GM21619 (cell line): ENCODE data around the gene HOOK2.

Experiments
- ATAC-seq: cut with Tn5 transposase; IDR thresholded peaks from one replicate; pipeline ENCODE4 v1.9.1; 2021; ENCODE audit not compliant: unreplicated experiment

The HOOK2 gene

GRCh38 chr19:12794196-12794941, 19.0 kb upstream of the HOOK2 start:
- ATAC-seq, result no peak

- peak; percentile 25 for ATAC-seq
These were observed 18.2 kb upstream of the HOOK2 start for GRCh38 chr19:12793290-12794195.

DNA sequence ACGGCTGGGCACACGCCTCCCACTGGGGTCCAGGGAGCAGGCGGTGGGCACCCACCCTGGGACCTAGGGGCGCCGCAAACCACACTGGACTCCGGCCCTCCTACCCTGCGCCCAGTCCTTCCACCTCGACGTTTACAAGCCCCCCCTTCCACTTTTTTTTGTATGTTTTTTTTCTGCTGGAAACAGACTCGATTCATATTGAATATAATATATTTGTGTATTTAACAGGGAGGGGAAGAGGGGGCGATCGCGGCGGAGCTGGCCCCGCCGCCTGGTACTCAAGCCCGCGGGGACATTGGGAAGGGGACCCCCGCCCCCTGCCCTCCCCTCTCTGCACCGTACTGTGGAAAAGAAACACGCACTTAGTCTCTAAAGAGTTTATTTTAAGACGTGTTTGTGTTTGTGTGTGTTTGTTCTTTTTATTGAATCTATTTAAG, 17.5 kb upstream of the HOOK2 start:
- no peak for ATAC-seq

GRCh38 chr19:12792051-12792852, 16.9 kb upstream of the HOOK2 start:
- ATAC-seq, result no peak

DNA sequence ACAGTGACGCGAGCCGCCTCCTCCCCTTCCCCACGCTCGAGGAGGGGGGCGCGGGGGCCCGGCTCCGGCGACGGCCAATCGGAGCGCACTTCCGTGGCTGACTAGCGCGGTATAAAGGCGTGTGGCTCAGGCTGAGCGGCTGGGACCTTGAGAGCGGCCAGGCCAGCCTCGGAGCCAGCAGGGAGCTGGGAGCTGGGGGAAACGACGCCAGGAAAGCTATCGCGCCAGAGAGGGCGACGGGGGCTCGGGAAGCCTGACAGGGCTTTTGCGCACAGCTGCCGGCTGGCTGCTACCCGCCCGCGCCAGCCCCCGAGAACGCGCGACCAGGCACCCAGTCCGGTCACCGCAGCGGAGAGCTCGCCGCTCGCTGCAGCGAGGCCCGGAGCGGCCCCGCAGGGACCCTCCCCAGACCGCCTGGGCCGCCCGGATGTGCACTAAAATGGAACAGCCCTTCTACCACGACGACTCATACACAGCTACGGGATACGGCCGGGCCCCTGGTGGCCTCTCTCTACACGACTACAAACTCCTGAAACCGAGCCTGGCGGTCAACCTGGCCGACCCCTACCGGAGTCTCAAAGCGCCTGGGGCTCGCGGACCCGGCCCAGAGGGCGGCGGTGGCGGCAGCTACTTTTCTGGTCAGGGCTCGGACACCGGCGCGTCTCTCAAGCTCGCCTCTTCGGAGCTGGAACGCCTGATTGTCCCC, 16.1 kb upstream of the HOOK2 start, which contains the start of gene JUNB:
Gene JUNB (plus strand): TSS at position 142 of the 706 bp plus-strand sequence. CDS start 286 bp downstream, at position 428.
- peak; percentile 29 for ATAC-seq

DNA sequence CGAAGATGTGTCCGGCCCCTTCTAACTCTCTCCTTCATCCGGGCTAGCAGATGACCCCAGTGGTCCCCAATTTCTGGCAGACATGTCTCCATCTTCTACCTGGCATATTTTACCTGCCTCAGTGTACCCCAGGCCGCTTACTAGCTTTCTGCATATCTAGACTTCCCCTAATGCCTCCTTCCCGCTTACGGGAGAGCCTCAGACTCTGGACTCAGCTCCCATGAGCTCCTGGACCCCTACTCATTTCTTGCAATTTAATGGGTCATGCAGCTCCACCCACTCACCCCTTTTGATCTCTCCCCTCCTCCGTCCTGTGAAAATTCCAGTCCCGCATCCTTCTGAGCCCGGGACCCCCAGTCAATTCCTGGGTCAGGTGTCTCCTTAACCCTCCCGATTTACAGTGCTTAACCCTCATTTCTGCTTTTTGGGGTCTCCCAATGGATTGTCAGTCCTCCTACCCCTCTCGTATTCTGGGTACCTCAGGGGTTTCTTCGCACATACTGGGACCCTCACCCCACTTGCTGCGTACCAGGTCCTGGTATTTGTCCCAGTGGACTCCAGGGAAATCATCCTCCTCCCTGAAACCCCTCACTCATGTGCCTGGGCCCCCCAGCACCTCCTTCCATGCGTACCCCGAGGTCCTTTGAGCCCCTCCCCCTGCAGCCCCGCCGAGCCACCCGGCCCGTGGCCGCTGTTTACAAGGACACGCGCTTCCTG, 15.4 kb upstream of the HOOK2 start:
- ATAC-seq, result no peak

DNA sequence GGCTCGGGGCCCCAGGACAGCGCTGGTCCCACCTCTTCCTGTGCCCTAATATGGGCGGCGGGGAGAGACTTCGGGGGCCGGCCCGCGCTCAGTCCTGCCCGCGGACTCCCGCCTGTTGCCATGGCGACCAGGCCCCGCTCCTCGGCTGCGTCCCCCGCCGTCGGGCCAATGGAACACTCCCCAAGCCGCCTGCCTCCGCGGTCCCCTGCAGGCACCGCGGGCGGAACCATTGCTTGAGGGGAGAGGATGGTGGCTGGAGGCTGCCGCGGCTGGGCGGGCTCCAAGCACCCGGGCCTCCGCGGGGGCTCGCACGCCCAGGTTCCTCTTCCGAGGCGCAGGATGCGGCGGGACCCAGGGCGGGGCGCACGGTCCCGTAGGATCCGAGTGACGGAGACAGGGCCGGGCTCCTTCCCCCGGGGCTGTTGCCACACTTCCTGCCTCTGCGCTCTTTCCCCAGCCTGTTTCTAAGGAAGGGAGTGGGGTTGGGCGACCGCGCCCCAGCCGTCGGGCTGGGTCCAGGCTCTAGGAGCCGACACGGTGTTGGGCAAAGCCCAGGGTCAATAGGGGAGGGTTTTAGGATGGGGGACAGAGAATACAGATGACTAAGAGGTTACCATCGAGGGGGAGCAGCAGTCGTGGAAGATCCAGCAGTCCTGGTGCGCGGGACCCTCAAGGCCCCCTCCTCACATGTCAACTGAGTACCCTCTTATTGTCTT, 14.7 kb upstream of the HOOK2 start:
- peak; percentile 29 for ATAC-seq

DNA sequence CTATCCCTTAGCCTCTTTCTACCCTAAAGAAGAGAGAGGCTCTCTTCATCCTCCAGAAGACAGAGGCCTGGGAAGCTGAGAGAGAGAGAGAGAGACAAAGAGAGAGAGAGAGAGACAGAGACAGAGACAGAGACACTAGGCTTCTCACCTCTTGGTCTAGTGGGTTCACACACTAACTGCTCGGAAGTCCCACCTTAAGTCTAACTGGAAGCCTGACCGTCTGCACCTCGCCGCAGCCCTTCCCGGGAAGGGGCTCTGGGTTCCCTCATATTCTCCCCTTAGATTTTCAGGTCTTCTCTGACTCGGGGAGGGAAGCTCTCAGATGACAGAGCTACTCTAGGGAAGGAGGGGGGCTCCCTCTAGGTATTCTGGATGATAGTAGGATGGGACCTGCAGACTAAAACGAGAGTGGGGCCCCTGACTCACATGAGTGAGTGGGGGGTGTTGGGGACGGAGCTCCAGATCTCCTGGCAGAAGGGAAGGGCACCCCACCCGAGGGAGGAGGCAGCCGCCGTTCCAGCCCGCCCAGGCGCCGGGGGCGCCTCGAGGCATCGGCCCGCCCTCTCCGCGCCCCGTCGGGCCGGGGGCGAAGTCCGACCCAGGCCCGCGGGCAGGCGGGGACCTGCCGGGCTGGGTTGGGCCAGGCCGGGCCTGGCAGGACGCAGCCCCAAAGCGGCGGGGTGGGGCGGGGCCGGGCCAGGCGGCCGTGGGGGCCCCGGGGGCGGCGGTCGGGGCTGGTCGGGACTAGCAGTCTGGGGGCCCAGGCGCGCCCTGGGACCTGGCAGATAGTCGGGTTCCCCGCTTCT, 13.9 kb upstream of the HOOK2 start:
- ATAC-seq, result no peak

- no peak for ATAC-seq
These were observed 13.3 kb upstream of the HOOK2 start for GRCh38 chr19:12788682-12789097.

DNA sequence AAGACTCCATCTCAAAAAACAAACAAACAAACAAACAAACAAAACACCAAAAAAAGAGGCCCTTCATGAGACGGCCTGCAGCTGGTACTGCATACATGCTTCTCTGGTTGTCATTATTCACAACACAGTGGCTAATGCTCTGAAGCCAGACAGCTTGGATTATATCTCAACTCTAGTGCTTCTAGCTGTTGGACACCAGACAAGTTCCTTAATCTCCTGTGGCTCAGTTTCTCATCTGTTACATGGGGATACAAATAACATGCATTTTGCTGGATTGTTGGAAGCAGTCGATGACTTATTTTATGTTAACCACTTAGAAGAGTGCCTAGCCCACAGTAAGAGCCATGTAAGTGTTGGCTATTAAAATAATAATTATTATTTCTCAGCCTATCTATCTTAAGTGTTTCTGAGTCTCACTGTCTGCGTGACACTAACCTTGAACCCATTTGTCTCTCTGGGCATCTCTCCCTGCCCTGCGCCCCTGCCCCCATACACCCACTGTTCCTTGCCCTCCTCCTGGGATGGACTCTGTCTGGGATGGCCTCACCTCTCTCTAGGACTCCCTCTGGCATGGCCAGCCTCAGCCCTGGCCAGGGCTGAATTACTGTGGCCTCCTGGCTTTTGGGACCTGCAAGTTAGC, 12.8 kb upstream of the HOOK2 start:
- no peak for ATAC-seq

DNA sequence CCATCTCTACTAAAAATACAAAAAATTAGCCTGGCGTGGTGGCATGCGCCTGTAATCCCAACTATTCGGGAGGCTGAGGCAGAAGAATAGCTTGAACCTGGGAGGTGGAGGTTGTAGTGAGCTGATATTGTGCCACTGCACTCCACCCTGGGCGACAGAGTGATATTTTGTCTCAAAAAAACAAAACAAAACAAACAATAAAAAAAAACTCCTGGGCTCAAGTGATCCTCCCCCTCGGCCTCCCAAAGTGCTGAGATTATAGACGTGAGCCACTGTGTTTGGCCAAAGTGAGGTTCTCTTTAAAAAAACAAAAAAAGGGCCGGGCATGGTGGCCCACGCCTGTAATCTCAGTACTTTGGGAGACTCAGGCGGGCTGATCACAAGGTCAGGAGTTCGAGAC, 12.1 kb upstream of the HOOK2 start:
- no peak for ATAC-seq

- ATAC-seq, result no peak
These were observed 11.6 kb upstream of the HOOK2 start for GRCh38 chr19:12786952-12787351.

GRCh38 chr19:12786141-12786870, 11.0 kb upstream of the HOOK2 start:
- ATAC-seq, result no peak

DNA sequence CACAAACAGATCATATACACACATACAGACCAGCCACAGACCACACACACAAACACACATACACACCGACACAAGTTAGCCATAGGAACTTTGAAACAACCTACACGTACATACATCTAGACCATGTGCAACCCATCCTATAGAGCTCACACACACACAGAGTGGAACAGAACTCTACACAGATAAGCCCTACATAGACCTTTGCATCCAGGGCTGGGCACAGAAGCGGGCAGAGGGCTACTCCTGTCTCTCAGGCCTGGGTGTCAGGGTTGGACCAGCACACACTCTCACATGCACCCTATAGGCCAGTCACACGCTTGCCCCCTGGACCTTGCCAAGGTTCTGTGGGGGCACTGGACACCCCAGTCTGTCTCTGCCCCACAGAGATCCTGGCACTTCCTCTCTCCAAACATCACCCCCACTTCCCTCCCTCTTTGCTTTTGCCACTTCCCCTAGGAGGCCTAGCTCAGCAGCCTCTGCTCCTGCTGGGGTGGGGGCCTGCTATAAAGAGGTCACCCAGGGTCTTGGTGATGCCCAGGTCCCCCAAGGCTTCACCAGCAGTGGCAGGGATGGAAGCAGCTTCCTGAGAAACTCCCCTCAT, 10.2 kb upstream of the HOOK2 start:
- ATAC-seq, result no peak

DNA sequence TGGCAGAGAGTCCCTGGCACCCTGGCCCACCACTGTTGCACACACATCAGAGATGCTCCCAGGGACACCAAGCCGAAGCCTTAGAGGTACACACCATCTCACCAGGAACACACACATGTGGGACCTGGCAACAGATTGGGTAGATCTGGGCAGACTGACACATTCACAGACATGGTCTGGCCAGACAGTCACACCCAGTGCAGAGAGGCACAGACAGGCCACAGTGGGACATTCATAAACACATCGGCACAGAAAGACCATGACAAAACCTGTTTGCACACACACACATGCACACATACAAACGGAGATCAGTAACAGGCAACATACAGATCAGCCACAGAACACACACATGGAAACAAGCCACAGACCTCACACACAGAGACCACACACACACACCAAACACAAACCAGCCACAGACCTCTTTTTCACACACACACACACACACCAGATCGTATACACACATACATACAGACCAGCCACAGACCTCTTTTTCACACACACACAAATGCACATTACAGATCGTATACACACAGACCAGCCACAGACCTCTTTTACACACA, 9.6 kb upstream of the HOOK2 start:
- ATAC-seq, result no peak

GRCh38 chr19:12784394-12784870, 9.1 kb upstream of the HOOK2 start:
- ATAC-seq, result no peak
